GM18858 (cell line): ENCODE measurements around the gene PPP1R15A.
"Not testable (repeated sequence)": the region's sequence is repeated elsewhere in the genome, so short reads cannot be mapped to it uniquely, and the experiment has no call there.

ENCODE experiments used
- ATAC-seq: cut with Tn5 transposase; IDR thresholded peaks from one replicate; pipeline ENCODE4 v1.9.1; 2021; ENCODE audit not compliant: unreplicated experiment

The PPP1R15A gene

GRCh38 chr19:48879025-48879637 lies 6.9 kb downstream of the PPP1R15A start:
- no peak for ATAC-seq

GRCh38 chr19:48879696-48880095 lies 7.5 kb downstream of the PPP1R15A start:
- ATAC-seq = not testable (repeated sequence)

DNA sequence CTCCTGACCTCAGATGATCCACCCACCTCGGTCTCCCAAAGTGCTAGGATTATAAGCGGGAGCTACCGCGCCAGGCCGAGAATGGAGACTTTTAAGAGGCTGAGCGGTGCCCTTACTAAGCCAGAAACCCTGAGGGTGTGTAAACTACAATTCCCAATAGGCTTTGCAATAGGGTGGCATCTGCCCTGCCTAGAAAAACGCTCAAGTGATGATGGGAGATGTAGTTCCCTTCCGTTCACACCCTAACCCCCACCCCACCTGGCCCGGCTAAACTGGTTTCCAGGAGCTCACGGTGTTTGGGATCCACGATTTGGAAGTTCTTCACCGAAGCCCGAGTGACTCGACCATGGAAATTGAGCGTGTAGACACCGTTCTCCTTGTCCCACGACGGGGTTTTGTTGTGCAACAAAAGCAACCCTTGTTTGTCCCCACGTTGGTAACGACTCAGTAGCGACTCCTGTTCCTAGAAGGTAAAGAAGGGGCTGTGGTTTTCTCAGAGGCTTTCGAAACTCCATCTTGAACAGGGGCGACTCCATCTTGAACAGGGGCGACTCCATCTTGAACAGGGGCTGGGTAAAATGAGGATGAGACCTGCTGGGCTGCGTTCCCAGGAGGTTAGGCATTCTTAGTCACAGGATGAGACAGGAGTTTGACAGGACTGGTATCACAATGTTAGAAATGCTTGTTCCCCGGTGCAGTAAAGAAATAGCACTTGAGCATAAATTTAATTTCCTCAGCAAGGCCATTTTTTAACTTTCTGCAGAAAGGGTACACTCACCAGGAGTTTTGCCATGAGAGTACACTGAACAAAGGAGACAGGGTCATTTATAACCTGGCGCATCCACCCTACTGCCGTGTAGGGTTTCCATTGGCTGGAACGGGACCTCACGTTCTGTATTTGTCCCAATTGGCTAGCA lies 9.8 kb downstream of the PPP1R15A start:
- ATAC-seq = no peak

GRCh38 chr19:48883726-48884125 lies 11.5 kb downstream of the PPP1R15A start:
- no peak for ATAC-seq

GRCh38 chr19:48887861-48888612 lies 15.8 kb downstream of the PPP1R15A start:
- ATAC-seq = no peak

GRCh38 chr19:48889496-48889895 lies 17.3 kb downstream of the PPP1R15A start:
- ATAC-seq = not testable (repeated sequence)

DNA sequence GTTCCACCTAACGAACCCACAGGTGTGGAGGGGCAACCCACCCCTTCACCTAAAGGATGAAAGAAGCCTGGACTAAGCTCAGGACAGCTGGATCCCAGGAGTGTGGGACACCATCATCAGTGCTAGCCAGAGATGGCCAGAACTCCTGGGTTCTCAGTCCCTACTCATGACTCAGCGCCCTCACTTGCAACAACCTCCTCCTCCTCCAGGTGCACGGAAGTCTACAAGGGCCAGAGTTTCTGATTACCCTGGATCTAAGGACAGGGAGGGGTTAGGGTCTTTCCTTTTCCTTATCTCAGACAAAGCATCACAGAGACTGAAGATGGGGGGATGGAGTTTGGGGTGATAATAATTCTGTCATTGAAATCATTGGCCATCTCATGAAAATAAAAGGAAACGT lies 18.3 kb downstream of the PPP1R15A start:
- ATAC-seq = no peak

- no peak for ATAC-seq
Measured at GRCh38 chr19:48895226-48895625, 23.0 kb downstream of the PPP1R15A start.

- ATAC-seq = no peak
Measured at GRCh38 chr19:48896191-48896720, 24.0 kb downstream of the PPP1R15A start.

- no peak for ATAC-seq
Measured at GRCh38 chr19:48897181-48897580, 25.0 kb downstream of the PPP1R15A start.

- not testable (repeated sequence) for ATAC-seq
Measured at GRCh38 chr19:48899386-48899749, 27.1 kb downstream of the PPP1R15A start.

GRCh38 chr19:48899781-48900476 lies 27.7 kb downstream of the PPP1R15A start, which contains the start of gene NUCB1:
Gene NUCB1 (plus strand): TSS chr19:48900312. CDS start chr19:48900797, 485 bp downstream.
- no peak for ATAC-seq

GRCh38 chr19:48900477-48901406 lies 28.5 kb downstream of the PPP1R15A start:
- ATAC-seq = no peak

DNA sequence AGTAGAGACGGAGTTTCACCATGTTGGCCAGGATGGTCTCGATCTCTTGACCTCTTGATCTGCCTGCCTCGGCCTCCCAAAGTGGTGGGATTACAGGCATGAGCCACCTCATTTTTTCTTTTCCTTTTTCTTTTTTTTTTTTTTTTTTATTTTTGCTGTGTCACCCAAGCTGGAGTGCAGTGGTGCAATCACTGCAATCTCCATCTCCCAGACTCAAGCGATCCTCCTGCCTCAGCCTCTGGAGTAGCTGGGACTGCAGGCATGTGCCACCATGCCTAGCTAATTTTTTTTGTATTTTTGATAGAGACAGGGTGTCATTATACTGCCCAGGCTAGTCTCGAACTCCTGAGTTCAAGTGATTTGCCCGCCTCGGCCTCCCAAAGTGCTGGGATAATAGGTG lies 30.1 kb downstream of the PPP1R15A start:
- ATAC-seq = not testable (repeated sequence)

DNA sequence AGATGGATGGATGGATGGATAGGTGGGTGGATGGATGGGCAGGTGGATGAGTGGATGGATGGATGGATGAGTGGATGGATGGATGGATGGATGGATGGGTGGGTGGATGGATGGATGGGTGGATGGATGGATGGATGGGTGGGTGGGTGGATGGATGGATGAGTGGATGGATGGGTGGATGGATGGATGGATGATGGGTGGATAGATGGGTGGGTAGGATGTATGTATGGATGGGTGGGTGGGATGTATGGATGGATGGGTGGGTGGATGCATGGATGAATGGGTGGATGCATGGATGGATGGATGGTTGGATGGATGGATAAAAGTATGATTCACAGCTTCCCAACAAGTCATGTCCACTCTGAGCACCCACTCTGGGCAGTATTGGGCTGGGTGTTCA lies 31.6 kb downstream of the PPP1R15A start:
- not testable (repeated sequence) for ATAC-seq

- no peak for ATAC-seq
Measured at GRCh38 chr19:48905664-48906063, 33.4 kb downstream of the PPP1R15A start.

- no peak for ATAC-seq
Measured at GRCh38 chr19:48906324-48906723, 34.1 kb downstream of the PPP1R15A start.

GRCh38 chr19:48907671-48908070 lies 35.5 kb downstream of the PPP1R15A start:
- ATAC-seq = no peak

DNA sequence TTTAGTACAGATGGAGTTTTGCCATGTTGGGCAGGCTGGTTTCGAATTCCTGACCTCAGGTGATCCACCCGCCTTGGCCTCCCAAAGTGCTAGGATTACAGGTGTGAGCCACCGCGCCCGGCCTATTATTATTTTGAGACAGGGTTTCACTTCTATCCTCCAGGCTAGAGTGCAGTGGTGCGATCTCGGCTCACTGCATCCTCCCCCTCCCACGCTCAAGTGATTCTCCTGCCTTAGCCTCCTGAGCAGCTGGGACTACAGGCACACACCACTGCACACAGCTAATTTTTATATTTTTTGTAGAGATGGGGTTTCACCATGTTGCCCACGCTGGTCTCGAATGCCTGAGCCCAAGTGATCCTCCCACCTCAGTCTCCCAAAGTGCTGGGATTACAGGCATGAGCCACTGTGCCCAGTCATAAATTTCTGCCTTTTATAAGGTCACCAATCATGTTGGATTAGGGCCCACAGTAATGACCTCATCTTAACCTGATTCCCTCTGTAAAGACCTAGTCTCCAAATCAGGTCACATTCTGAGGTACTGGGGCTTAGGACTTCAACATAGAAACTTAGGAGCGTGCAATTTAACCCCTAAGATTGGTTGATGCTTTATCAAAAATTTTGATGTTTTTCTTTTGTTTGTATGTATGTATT lies 37.3 kb downstream of the PPP1R15A start:
- not testable (repeated sequence) for ATAC-seq
